H1 (cell line): Measurements from ENCODE around the gene AKAP4. TPM values are rescaled to one million over a fixed set of nuclear protein-coding genes. Genes with fewer than 3 reads are reported as not detected.

Experiments
- CTCF ChIA-PET: fragments of 300-600 bp; sonication (Branson Sonifier 250); formaldehyde crosslinking; loops from one replicate; lab custom pipeline; 2021; ENCODE audit not compliant: partially characterized antibody; lab: Charles Lee
- POLR2A ChIA-PET: fragments of 300-600 bp; sonication (Branson Sonifier 250); formaldehyde crosslinking; loops from one replicate; lab custom pipeline; 2021; ENCODE audit warnings: inconsistent platforms; ENCODE audit not compliant: partially characterized antibody; lab: Charles Lee
- DNase-seq, 2 experiments: peaks; one replicate each; pipeline versions ENCODE4 v3.0.0 to v3.0.0-alpha.2; 2010 to 2022; ENCODE audit warnings: low spot score in 2 of 2, low read depth in 1 of 2, mixed read lengths in 1 of 2
- FAIRE-seq: peaks from 2 replicates; lab custom pipeline; 2011; peaks lifted over from hg19 to GRCh38; lab: Jason Lieb, UNC
- H2AFZ ChIP-seq: 2 replicates; pipeline ENCODE4 v1.8.1; 2012; ENCODE audit warnings: low read length, inconsistent platforms
- H2AK5ac ChIP-seq: 2 replicates; pipeline ENCODE4 v1.6.1; 2013; ENCODE audit warnings: low read depth, low read length
- H2BK120ac ChIP-seq: replicated peaks from 2 replicates; pipeline ENCODE3; 2013; ENCODE audit warnings: low read depth, low read length, inconsistent platforms
- H2BK12ac ChIP-seq: 2 replicates; pipeline ENCODE4 v1.6.1; 2013; ENCODE audit warnings: low read depth, low read length
- H2BK15ac ChIP-seq: 2 replicates; pipeline ENCODE4 v1.6.1; 2013; ENCODE audit warnings: low read length
- H2BK20ac ChIP-seq: 2 replicates; pipeline ENCODE4 v1.6.1; 2013; ENCODE audit warnings: low read length
- H2BK5ac ChIP-seq: 2 replicates; pipeline ENCODE4 v1.6.1; 2013; ENCODE audit warnings: low read depth, low read length
- H3K14ac ChIP-seq: 2 replicates; pipeline ENCODE4 v1.6.1; 2013; ENCODE audit warnings: inconsistent platforms; ENCODE audit not compliant: insufficient read length
- H3K18ac ChIP-seq: 2 replicates; pipeline ENCODE4 v1.6.1; 2013; ENCODE audit warnings: low read length; ENCODE audit errors: extremely low read depth
- H3K23ac ChIP-seq: 2 replicates; pipeline ENCODE4 v1.6.1; 2013; ENCODE audit warnings: inconsistent platforms; ENCODE audit not compliant: insufficient read length
- H3K23me2 ChIP-seq: 2 replicates; pipeline ENCODE4 v1.6.1; 2013; ENCODE audit warnings: low read depth, low read length
- H3K27ac ChIP-seq: 2 replicates; pipeline ENCODE4 v1.6.1; 2011; ENCODE audit warnings: low read depth, low read length, inconsistent platforms
- H3K27me3 ChIP-seq, 4 experiments: replicated peaks in 1 of 4; 1 replicate in 1 of 4; 2 replicates in 3 of 4; pipeline versions ENCODE4 v1.6.1 to v1.8.1; 2011 to 2013; ENCODE audit warnings: low read length in 3 of 4, mild to moderate bottlenecking in 3 of 4, inconsistent platforms in 2 of 4, mixed read lengths in 2 of 4, moderate library complexity in 1 of 4; ENCODE audit not compliant: control insufficient read depth in 3 of 4, insufficient read depth in 3 of 4; ENCODE audit errors: extremely low read depth in 1 of 4
- H3K36me3 ChIP-seq, 4 experiments: 2 replicates each; pipeline versions ENCODE4 v1.6.1 to v1.8.1; 2011 to 2013; ENCODE audit warnings: mild to moderate bottlenecking in 4 of 4, low read length in 3 of 4, moderate library complexity in 2 of 4, control low read depth in 1 of 4, inconsistent platforms in 1 of 4; ENCODE audit not compliant: insufficient read depth in 4 of 4, control insufficient read depth in 2 of 4
- H3K4ac ChIP-seq: replicated peaks from 2 replicates; pipeline ENCODE3; 2013; ENCODE audit warnings: low read length, low read depth, mixed read lengths, inconsistent platforms; ENCODE audit not compliant: insufficient read length
- H3K4me1 ChIP-seq, 4 experiments: replicated peaks in 1 of 4; 1 replicate in 1 of 4; 2 replicates in 3 of 4; pipeline versions ENCODE4 v1.6.1 to v1.8.1; 2011 to 2013; ENCODE audit warnings: low read length in 3 of 4, inconsistent platforms in 2 of 4, mixed read lengths in 1 of 4; ENCODE audit not compliant: insufficient read depth in 4 of 4, control insufficient read depth in 3 of 4
- H3K4me2 ChIP-seq, 2 experiments: 2 replicates each; pipeline versions ENCODE4 v1.6.1 to v1.8.1; 2011 to 2013; ENCODE audit warnings: low read depth in 2 of 2, low read length in 2 of 2, control low read depth in 1 of 2, inconsistent platforms in 1 of 2, mild to moderate bottlenecking in 1 of 2; ENCODE audit not compliant: insufficient read depth in 1 of 2
- H3K4me3 ChIP-seq, 4 experiments: fragments of 200-600, 300-600 bp in 1 of 4; sonication (generic), shearing (Covaris generic), sonication (Bioruptor Twin) in 1 of 4; 2 replicates each; pipeline versions ENCODE4 v1.5.1 to v1.8.1; 2011 to 2016; ENCODE audit warnings: low read length in 4 of 4, low read depth in 3 of 4, control low read depth in 2 of 4, inconsistent platforms in 2 of 4, mild to moderate bottlenecking in 2 of 4, mixed read lengths in 1 of 4, moderate library complexity in 1 of 4; ENCODE audit not compliant: insufficient read depth in 2 of 4; ENCODE audit errors: extremely low read depth in 1 of 4
- H3K56ac ChIP-seq: replicated peaks from 2 replicates; pipeline ENCODE3; 2013; ENCODE audit warnings: low read depth, mild to moderate bottlenecking, mixed read lengths, low read length, inconsistent platforms; ENCODE audit not compliant: insufficient read length
- H3K79me1 ChIP-seq: 2 replicates; pipeline ENCODE4 v1.6.1; 2013; ENCODE audit warnings: low read depth, low read length, control low read depth
- H3K79me2 ChIP-seq, 2 experiments: 2 replicates each; pipeline versions ENCODE4 v1.6.1 to v1.8.1; 2012 to 2013; ENCODE audit warnings: low read length in 2 of 2, mild to moderate bottlenecking in 2 of 2, inconsistent platforms in 1 of 2; ENCODE audit not compliant: insufficient read depth in 2 of 2, control insufficient read depth in 1 of 2
- H3K9ac ChIP-seq, 4 experiments: replicated peaks in 1 of 4; 1 replicate in 1 of 4; 2 replicates in 3 of 4; pipeline versions ENCODE4 v1.6.1 to v1.8.1; 2011 to 2013; ENCODE audit warnings: low read depth in 3 of 4, low read length in 3 of 4, control low read depth in 2 of 4, mild to moderate bottlenecking in 2 of 4, moderate library complexity in 2 of 4, inconsistent platforms in 1 of 4; ENCODE audit errors: extremely low read depth in 1 of 4
- H3K9me3 ChIP-seq, 2 experiments: 2 replicates each; pipeline versions ENCODE4 v1.6.1 to v1.8.1; 2012 to 2013; ENCODE audit warnings: mild to moderate bottlenecking in 2 of 2, moderate library complexity in 2 of 2, control low read depth in 1 of 2, inconsistent platforms in 1 of 2, low read depth in 1 of 2, low read length in 1 of 2, mixed read lengths in 1 of 2; ENCODE audit not compliant: insufficient read depth in 2 of 2
- H4K20me1 ChIP-seq, 2 experiments: replicated peaks in 1 of 2; 2 replicates each; pipeline versions ENCODE3 to v1.8.1; 2011 to 2013; ENCODE audit warnings: inconsistent platforms in 2 of 2, low read length in 2 of 2, mild to moderate bottlenecking in 1 of 2; ENCODE audit not compliant: insufficient read depth in 2 of 2, control insufficient read depth in 1 of 2
- H4K5ac ChIP-seq: 2 replicates; pipeline ENCODE4 v1.6.1; 2013; ENCODE audit warnings: low read length, low read depth, mixed read lengths, inconsistent platforms; ENCODE audit not compliant: insufficient read length
- H4K8ac ChIP-seq: 2 replicates; pipeline ENCODE4 v1.8.0; 2013; ENCODE audit warnings: mild to moderate bottlenecking, moderate library complexity, low read length, inconsistent platforms; ENCODE audit not compliant: insufficient read depth; ENCODE audit errors: extremely low read depth
- H4K91ac ChIP-seq: replicated peaks from 2 replicates; pipeline ENCODE3; 2013; ENCODE audit warnings: low read length, mixed read lengths, inconsistent platforms; ENCODE audit not compliant: insufficient read length
- E2F6 ChIP-seq: IDR thresholded peaks from 2 replicates; pipeline ENCODE4 v1.6.1; 2012; ENCODE audit warnings: inconsistent platforms
- MAX ChIP-seq: IDR thresholded peaks from 2 replicates; pipeline ENCODE4 v1.6.1; 2012; ENCODE audit warnings: inconsistent platforms
- SRF ChIP-seq: IDR thresholded peaks from 2 replicates; pipeline ENCODE4 v1.6.1; 2011; ENCODE audit warnings: mild to moderate bottlenecking, low read depth, low read length, moderate library complexity
- WGBS, 2 experiments: shearing (Covaris generic) in 1 of 2; methylation state at CpG; one replicate each; pipeline versions ENCODE4 v1.1.6 to v1.1.7; 2013 to 2015; ENCODE audit warnings: low lambda C conversion rate in 2 of 2, mixed read lengths in 2 of 2, inconsistent platforms in 1 of 2, low coverage in 1 of 2, missing lambda C conversion rate in 1 of 2; ENCODE audit not compliant: insufficient replicate concordance in 2 of 2, insufficient coverage in 1 of 2, insufficient read length in 1 of 2; ENCODE audit errors: extremely low coverage in 1 of 2, missing lambda C conversion rate in 1 of 2; 5-methylcytosine and 5-hydroxymethylcytosine counted together
- polyA plus RNA-seq, 7 experiments: library from polyadenylated mRNA; depleted of rRNA in 3 of 7; stranded (reverse) in 5 of 7; unstranded in 2 of 7; fragments of >200 nt in 5 of 7; fragments of 200-250 nt in 2 of 7; gene quantifications; 1 replicate in 5 of 7; 2 replicates in 1 of 7; 4 replicates in 1 of 7; pipeline versions ENCODE4 v1.2.1 to v1.2.3, GENCODE V29; 2011 to 2013; ENCODE audit warnings: missing spikeins in 2 of 7, mixed read lengths in 2 of 7
- total RNA-seq: library from RNA; stranded (reverse); fragmentation: NEBNext Ultra II Directional; extraction: Animal tissue kit (Norgen Biotek cat#: 25700); gene quantifications from 2 replicates; pipeline ENCODE4 v1.2.1, GENCODE V29; 2021

The AKAP4 gene
- total and polyA plus RNA-seq, 2 of the 8 experiments (the other 6 are each of a cell fraction or from before 2014, with no cell fraction given), result not detected

- CTCF ChIA-PET, result interaction anchor here (0.6 to 1.3 kb wide), 2 partner anchors 11 to 332 kb away, joined by 3 read pairs; no protein-coding TSS in a partner anchor
- no peak overlapping the region for H3K9ac ChIP-seq
- H2BK5ac ChIP-seq, result no peak overlapping the region
- no peak overlapping the region for H2BK15ac ChIP-seq
- no peaks in the 10 kb centered on the region for H3K36me3 ChIP-seq
- H3K18ac ChIP-seq, result no peak overlapping the region
- DNase-seq, result no peak
- H2AK5ac ChIP-seq, result no peak overlapping the region
- H3K23ac ChIP-seq, result no peak overlapping the region
- H3K4me3 ChIP-seq, result no peak overlapping the region
- H3K9me3 ChIP-seq, result no peaks in the 10 kb centered on the region
- POLR2A ChIA-PET, result interaction anchor here (0.6 kb wide), 1 partner anchor 11 kb away, joined by 3 read pairs; no protein-coding TSS in a partner anchor
- no peak overlapping the region for H3K4me2 ChIP-seq
- H2BK20ac ChIP-seq, result no peak overlapping the region
- H3K79me2 ChIP-seq, result no peaks in the 10 kb centered on the region
- no peak overlapping the region for H3K56ac ChIP-seq
- no peak overlapping the region for H2AFZ ChIP-seq
- no peaks in the 10 kb centered on the region for H4K20me1 ChIP-seq
- no peaks in the 10 kb centered on the region for H3K79me1 ChIP-seq
- TF ChIP-seq E2F6 (0 out of 2 replicates have a peak, but pooled peaks have one; percentile 31), SRF (no peak), MAX (peak; percentile 61; the same call in 1 of the 2 replicates)
- TF ChIP-seq, all 59 proteins: peak for 2
- no peak overlapping the region for H2BK12ac ChIP-seq
- no peaks in the 10 kb centered on the region for H3K27me3 ChIP-seq
- no peaks in the 10 kb centered on the region; a peak in 1 of 7 replicates for H3K4me1 ChIP-seq
- no peak overlapping the region for H3K27ac ChIP-seq
- no peak for FAIRE-seq
- H4K91ac ChIP-seq, result no peak overlapping the region
- no peak overlapping the region for H4K8ac ChIP-seq
- WGBS, 2 experiments, result 87% methylated on average over 3 of the region's 10 CpGs; no CpG with 5 or more reads in 1 of the 2 experiments
- no peak overlapping the region for H3K14ac ChIP-seq
- H4K5ac ChIP-seq, result no peak overlapping the region
- no peak overlapping the region for H3K4ac ChIP-seq
- no peaks in the 10 kb centered on the region for H3K23me2 ChIP-seq
- no peak overlapping the region for H2BK120ac ChIP-seq
Measured at GRCh38 chrX:50180073-50180940, 20.5 kb downstream of the AKAP4 start.
